HG03565 (cell line): ENCODE measurements around the gene VLDLR.

Source experiments
- ATAC-seq: cut with Tn5 transposase; IDR thresholded peaks from one replicate; pipeline ENCODE4 v1.9.1; 2021; ENCODE audit warnings: mild to moderate bottlenecking, moderate library complexity; ENCODE audit not compliant: unreplicated experiment

VLDLR gene

DNA sequence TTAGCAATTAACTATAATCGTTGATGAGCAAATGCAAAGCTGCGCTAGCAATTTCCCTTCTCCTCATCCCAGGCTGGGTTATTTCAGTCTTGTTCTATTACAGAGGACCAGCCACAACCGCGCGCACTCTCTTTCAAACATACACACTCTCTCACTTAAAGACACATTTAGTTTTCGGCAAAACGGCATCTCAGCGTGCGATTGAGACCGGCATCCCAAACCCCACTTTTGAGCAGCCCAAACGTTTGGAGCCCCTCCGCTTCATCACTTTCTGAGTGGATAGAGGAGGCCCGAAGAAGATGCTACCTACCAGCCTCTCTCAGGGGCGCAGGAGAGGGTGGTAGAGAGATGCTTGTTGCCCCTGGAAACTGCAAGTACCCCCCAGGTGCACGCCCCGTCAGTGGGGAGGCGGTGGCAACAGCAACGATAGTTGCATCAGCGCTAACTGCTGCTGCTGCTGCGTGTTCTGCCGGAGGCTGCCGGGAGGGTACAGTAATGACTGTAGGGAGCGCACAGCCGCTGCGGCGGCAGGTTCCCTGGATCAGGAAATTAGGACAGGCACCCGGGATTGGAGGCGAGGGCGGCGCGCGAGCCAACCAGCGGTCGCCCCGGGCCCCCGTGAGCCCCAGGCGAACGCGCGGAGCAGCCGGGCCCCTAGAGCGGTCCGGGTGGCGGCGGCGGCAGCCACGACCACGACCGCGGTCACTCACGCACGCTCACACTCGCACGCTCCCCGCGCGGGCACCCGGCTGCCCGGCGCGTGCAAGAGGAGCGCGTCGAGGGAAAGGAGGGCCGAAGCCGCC lies 467 bp upstream of the VLDLR start:
- ATAC-seq: no peak

DNA sequence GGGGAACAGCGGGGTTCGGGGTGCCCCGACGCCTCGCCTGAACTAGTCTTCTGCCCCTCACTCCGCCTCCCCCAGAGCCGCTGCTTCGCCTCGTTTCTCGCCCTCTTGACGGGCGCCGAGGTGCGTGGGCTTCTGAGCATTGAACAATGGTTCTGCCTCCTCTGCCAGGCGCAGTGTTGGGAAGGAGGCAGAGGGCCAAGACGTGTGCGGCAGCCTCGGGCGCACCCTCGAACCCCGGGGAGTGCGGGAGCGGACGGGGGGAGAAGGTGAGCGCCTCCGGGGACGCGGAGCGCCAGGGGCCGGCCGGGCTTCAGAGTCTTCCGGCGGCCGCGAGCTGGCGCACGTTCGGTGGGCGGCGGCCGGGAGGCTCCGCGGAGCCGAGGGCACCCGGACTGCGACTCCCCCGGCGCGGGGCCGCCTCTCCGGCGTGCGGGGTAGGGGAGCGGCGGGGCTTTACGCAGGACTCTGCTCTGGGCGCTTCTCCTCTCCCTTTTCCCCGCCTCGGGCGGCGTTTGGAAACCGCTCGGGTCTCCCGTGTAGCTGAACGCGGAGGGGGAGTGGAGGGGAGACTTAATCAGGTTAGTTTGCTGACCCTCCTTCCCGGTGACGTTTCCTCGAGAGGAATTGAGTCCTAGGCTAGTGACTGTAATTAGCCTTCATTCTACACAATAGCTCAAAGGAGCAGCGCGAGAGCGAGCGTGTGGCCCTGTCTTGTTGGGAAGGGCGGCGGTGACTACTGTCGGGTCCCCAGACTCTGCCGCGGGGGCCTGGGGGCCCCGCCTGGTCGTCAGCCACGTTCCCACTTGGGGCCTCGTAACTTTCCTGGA lies 1.1 kb downstream of the VLDLR start:
- no peak for ATAC-seq

DNA sequence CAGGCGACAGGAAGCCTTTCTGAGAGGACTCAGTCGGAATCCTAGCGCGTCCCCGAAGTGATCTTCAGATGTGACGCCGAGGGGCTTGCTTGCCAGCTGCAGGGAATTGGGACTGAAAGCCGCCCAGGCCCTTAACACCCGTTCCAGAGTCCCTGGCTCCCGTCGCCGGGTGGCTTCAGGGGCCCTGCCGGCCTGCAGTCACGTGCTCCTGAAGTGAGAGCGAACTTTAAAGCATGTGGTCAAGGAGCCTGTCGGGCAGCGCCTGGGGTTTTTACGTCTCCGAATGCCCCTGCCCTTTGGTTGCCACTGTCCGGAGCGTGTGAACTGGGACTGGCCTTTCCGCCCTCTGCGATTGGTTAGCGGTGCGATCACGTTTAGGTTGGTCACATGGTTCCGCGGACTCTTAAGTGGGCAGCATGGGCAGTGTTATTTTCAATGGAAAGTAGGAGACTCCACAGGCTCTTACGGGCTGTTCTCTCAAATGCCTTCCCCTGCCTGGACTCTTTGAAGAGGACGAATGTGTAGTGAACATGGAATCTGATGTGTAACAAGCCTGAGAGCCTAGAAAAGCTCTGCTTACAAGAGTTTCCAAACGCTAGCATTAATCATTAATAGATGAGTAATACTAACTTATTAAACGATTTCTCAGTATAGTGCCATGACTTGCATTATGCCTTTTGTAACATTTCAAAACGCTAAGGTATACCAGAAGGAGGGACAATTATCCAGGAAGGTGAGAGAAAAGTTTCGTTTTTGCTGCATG lies 1.9 kb downstream of the VLDLR start:
- ATAC-seq: no peak

DNA sequence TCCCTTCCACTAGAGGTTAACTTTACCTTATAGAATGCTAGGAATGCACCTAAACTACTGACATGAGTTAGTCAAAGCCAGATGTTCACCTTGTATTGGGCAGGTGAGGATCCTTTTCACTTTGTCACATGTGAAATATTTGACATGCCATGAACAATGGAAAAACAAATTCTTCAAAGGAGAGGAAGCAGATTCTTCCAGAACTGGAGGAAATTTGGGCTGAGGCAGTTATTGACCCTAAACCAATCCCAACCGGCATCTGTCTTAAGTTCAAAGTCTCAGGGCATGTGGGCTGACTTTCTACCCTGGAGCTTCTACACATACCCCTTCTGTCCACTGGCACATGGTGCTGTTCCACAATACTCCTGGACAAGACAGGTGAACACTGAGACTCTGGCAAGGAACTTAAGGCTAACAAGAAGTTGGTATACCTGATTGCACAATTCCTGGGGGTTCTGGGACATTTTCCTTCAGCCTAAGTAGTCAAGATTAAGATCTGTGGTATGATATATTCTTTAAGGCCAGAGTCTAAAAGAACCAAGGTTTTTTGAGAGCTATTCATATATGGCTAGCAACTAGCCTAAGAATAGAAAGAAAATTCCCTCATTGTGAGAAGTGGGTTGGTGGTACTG lies 2.6 kb downstream of the VLDLR start:
- no peak for ATAC-seq

DNA sequence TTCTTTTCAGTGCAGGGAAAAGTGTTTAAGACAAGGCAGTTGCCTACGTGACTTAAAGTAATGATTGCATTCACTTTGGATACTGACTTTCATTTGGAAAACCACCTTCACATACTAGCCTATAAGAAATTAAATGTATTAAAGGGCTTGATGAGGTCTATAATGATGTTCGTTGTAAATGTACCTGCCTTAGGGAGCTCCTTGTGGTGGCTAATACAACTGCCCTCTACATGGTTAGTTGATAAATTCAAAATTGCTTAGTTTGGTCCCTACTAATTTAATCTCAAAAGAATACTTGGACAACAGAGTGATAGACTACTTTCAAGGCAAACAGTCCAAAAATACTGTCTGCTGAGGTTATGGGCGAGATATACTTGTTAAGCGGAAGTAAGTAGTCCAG lies 3.8 kb downstream of the VLDLR start:
- no peak for ATAC-seq

DNA sequence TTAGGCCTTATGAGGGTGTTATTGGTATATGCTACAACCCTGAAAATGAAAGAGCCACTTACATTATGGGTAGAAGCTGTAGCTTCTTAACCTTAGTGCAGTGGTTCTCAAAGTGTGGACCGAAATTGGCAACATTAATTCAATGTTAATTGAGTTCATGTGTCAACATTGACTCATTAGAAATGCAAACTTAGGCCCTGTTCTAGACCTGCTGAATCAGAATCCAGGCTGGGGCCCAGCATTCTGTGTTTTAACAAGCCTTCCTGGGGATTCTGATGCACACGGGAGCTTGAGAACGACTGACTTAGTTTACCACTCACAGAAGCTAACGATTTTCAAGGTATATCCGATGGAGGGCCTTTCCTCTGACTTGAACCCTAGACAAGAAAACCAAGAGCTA lies 7.3 kb downstream of the VLDLR start:
- no peak for ATAC-seq

DNA sequence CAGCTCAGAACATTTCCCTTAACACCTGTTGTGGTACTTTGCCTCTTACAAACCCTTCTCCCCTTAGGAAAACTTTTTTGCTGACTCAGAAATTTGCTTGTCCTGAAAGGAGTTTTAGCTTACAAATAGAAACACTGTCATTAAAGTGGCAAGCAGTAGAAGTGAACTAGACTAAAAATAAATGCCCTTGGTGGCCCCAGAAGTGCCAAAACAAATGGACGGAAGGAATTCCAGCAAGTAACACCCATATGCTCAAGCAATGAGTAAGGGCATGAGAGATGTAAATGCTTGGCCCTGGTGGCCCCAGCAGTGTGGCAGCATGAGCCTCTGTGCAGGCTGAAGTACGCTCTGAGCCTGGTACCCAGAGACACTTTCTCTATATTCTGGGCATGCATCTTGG lies 8.6 kb downstream of the VLDLR start:
- no peak for ATAC-seq

DNA sequence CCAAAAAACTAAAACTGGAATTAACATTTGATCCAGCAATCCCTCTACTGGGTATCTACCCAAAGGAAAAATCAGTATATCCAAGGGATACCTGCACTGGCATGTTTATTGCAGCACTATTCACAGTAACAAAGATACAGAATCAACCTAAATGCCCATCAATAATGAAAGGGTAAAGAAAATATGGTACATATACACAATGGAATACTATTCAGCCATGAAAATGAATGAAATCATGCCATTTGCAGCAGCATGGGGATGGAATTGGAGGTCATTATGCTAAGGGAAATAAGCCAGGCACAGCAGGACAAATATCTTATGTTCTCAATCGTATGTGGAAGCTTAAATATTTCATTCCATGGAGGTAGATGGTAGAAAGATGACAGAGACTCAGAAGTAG lies 9.7 kb downstream of the VLDLR start:
- ATAC-seq: no peak

DNA sequence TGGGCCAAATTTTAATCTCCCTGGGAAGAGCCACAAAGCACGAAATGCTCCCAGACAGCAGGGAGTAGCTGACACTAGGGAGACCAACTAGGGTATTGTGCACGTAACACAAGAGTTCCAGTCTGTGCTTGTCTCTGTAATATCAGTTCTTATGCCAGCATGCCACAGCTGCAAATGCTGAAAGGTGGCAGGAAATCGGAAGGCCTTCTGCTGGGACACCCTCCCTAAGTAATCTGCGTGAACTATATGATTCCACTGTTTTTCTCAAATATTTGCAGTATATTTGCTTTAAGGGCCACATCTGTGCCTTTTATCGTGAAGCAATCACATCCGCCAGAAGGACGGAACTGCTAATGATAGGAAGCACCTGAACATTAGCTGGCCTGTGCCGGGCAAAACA lies 12.6 kb downstream of the VLDLR start:
- no peak for ATAC-seq

DNA sequence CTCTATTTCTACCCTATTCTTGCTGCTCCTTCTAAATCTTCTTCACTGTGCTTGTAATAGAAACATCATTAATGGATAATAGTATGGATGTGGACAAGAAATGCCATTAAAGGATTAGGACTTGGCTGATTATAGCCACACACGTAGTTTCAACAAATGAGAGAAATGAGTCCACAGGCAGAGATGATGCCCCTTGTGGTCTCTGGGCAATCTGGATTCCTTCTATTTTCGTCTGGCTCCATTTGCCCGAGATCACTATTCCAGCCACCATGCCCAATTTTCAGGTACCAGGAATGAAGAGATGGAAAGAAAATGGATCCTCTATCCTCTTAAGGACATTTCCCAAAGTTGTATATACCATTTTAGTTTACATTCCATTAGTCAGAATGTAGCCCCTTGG lies 13.2 kb downstream of the VLDLR start:
- ATAC-seq: no peak

DNA sequence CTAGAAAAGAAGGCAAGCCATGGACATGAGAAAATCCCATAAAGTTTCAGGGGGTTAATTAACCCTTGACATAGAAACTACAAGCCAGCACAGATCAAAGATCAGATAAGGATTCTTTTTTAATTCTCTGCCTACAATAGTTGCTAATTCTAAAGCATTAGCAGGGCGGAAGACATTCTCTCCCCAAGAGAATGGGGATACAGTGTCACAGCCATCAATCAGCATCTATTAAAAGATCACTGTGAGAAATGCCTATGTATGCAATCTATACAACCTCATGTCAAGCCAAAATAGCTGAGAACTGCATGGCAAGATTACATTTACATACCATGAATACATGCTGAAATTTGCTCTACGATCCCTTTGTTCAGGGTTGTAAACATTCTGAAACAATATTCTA lies 14.3 kb downstream of the VLDLR start:
- ATAC-seq: no peak

DNA sequence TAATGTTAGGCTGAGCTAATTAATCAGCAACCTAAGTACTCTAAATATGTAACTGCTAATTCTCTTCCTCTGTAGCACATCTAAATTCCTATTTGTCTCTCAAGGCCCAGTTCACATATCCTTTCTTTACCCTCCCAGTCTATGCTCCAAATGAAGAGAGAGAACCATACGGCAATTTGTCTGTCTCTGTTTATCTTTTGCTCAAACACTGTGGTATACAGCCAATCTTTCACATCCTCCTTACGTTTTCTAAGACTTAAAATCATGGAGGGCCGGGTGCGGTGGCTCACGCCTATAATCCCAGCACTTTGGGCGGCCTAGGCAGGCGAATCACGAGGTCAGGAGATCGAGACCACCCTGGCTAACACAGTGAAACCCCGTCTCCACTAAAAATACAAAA lies 15.8 kb downstream of the VLDLR start:
- no peak for ATAC-seq

DNA sequence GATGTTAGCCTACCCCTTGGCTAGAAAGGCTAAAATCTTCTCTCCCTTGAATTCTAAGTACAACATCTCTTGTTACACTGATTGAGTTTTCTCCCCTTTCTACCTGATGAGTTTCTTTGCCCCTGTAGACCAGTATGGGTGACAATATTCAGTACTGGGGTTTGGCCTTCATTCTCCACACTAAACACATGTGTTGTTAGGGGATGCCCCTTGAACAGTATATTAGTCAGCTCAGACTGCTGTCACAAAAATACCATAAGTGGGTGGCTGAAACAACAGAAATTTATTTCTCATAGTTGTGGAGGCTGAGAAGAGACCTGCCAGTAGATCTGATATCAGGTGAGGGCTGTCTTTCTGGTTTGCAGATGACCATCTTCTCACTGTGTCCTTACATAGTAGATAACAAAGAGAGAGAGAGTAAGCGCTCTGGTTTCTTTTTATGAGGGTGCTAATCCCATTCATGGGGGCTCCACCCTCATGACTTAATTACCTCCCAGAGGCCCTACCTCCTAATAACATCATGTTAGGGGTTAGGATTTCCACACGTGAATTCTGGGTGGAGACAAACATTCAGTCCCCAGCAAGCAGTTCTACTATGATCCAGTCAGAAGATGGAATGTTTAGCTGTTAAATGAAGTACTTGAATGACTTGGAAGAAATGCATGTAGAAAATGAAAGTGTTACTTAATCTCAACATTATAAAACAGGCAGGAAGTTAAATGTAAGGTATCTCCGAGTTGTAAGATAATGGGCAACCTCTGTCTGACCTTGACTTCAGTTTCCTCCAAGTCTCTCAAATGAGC lies 17.5 kb downstream of the VLDLR start:
- peak; percentile 60 for ATAC-seq

DNA sequence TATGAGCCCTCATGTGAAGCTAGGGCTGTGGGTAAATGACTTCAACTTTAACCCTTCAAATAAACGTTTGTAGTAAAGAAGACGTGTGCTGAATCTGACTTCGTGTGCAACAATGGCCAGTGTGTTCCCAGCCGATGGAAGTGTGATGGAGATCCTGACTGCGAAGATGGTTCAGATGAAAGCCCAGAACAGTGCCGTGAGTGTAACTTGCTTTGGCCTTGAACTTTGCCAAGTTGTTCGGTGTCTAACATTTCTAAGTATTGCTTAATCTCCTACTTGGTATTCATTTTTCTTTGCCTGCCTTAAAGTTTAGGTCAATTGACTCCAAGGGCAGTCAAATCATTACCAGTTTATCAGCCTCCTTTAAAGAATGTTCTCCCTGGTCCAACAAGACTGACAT lies 18.2 kb downstream of the VLDLR start:
- ATAC-seq: no peak

DNA sequence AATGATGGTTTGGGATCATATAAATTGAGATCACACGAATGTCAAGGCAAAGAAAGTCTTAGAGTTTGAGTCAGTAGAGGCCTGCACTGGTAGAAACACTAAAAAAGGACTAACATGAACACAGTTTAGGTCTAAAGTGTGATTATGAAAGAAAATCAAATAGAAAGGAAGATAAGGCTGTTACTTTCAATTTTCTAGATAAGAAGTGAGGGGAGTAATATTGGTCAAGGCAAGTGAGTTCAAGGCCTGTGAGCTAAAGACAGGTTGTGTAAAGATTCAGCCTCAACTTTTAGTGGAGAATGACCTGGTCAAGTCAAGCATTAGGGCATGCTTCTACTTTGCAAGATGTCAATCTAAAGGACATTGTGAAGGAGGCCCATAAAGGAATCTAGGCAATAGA lies 19.0 kb downstream of the VLDLR start:
- no peak for ATAC-seq

DNA sequence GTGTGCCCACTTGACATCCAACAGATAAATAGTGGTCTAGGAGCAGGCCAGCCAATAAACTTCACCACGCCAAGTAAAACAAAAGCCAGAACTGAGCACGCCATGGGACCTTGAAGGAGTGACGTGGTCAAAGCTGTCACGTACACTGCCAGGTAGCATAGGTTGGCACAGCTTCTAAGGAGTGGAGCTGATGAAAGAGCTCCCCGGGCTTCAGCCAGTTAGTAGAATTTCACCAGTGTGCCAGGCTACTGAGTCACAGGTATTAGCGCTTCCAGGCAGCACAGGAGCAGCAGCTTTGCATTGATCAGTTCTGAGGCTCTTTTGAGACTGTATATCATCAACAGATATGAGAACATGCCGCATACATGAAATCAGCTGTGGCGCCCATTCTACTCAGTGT lies 19.4 kb downstream of the VLDLR start:
- ATAC-seq: no peak

DNA sequence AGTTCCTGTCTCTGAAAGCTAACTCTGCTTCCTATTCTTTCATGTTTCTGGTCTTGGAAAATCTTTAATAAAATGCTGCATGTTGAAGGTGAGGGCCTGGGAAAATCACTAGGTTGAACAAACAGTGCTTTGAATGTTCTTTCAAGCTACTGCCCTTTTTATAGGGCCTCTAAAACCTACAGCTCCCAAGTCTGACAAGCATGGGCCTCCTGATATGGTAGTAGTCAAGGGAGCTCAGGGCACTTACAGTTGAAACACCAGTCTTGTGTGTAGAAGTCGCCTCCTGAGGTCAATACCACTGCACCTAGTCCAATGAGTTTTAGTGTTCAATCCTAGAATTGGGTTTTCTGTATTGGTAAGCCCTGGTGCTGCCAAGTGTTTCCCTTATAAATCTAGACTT lies 20.5 kb downstream of the VLDLR start:
- ATAC-seq: no peak

DNA sequence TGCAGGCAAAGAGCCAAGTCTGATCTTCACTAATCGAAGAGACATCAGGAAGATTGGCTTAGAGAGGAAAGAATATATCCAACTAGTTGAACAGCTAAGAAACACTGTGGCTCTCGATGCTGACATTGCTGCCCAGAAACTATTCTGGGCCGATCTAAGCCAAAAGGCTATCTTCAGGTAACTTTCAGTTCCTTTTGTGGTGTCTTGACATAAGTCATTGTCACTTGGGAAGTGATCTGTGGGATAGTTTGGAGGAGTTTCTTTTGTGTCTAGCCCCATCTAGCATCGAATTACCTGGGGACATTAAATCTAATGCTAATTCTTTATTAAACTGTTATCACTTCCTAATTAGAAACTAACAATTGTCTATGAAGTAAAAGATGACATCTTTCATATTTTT lies 24.0 kb downstream of the VLDLR start:
- peak; percentile 90 for ATAC-seq

DNA sequence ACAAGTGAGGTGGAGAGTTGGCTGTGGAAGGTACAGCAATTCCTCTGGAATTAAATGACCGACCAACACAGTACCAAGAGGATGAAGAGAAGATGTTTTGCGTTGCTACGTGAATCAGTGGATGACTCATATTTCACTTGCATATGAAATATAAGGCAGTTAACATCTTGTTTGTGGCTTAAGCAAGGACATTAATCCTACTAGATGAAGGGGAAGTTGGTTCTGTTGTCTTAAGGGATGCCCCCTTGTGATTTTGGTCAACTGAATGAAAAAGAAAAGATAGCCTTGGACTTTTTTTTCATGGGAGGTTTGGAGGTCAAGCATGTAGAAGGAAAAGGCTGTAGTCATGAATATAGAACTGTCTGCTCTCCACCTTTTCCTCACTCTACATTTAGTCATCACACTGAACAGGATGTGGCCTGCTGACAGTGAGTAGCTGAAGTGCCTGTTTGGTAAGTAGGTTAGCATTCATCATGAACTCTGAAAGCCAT lies 33.9 kb downstream of the VLDLR start:
- no peak for ATAC-seq

DNA sequence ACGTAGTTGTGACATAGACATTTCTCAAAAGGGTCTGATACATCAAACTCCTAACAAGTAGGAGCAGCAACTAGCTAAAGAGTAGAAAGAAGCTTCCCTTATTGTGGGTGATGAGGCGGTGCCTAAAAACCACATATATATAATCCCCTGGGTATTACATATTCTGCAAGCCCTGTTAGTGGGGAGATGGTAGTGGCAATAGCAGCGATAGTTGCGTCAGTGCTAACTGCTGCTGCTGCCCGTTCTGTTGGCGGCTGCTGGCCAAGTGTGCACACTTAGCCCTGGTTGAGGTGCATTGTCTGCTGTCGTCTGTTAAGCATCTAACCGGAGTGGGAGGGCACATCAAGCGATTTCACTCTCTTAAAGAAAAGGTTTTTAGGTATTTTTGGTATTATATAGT lies 35.8 kb downstream of the VLDLR start:
- no peak for ATAC-seq
